ENCODE data around the gene GNAT3. TPM values are rescaled to one million over a fixed set of nuclear protein-coding genes. Genes with fewer than 3 reads are reported as not detected.

Gene GNAT3
- total and polyA plus RNA-seq, 2 donors (not counting 3 experiments of a cell fraction or from before 2014, with no cell fraction given): not detected

DNA sequence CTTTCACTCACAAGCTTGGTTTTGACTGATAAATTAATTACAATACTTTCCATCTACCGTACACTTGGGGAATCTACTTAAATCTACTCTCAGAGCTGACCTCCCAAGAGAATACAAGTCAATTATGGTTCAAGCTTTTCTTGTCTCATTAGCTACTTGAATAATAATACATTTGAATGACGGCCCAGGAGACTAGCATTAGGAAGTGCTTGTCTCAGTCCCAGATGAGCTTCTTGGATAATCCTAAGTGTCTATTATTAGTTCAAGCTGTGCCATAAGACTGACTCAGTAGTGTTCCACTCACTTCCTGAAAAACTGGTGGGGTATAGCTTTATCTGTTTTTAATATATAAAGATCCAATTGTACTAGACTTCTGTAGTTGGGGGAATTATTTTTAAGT lies 100.2 kb downstream of the GNAT3 start:
- intact Hi-C loops (cut with micrococcal nuclease): no loop called here
- no peak for FAIRE-seq
- H3K36me3 ChIP-seq (ENCODE audit: control insufficient read depth in 2 of 2, extremely low read depth in 1 of 2, insufficient read depth in 2 of 2, low read length in 2 of 2): no peaks in the 10 kb centered on the region
- H3K9me1 ChIP-seq (replicated peaks; ENCODE audit: control insufficient read depth, extremely low read depth, insufficient read depth, low read length): no peaks in the 10 kb centered on the region
- no peak for DNase-seq (ENCODE audit: low read depth, low spot score)
- no peak overlapping the region for H3K9ac ChIP-seq (replicated peaks; ENCODE audit: extremely low read depth, insufficient read depth, low read length)
- POLR2A ChIA-PET: no interaction called here
- no TSS peak for BruUV-seq (replicated peaks)
- no peak overlapping the region for H3K4me2 ChIP-seq (ENCODE audit: insufficient read depth, low read length)
- no peaks in the 10 kb centered on the region for H3K4me1 ChIP-seq (ENCODE audit: control insufficient read depth, extremely low read depth, insufficient read depth, low read length)
- no peaks in the 10 kb centered on the region for H3K9me3 ChIP-seq (replicated peaks; ENCODE audit: control insufficient read depth, insufficient read depth, low read length)
- no peak overlapping the region for H2AFZ ChIP-seq (ENCODE audit: low read depth, low read length)
- no peak overlapping the region for H3K4me3 ChIP-seq (replicated peaks in 1 of 3; ENCODE audit: insufficient read depth in 1 of 3, low read depth in 1 of 3, low read length in 3 of 3)
- no peaks in the 10 kb centered on the region for H4K20me1 ChIP-seq (replicated peaks; ENCODE audit: control insufficient read depth, extremely low read depth, insufficient read depth, low read length)
- dilution Hi-C loops (cut with MboI; ENCODE audit: extremely low pct_ligation_motif_present, low sequenced_read_pairs): no loop called here
- TF ChIP-seq POLR2A (IDR thresholded peaks at IDR 0.05; ENCODE audit: low read depth, low read length) (no peak), GATA2 (IDR thresholded peaks at IDR 0.05; ENCODE audit: insufficient read depth, insufficient read length, low read depth, low read length) (no peak), MAX (IDR thresholded peaks at IDR 0.05; ENCODE audit: insufficient read depth, insufficient read length) (no peak)
- CTCF ChIA-PET: interaction anchor here (1.1 to 1.5 kb wide), 2 partner anchors 16 to 19 kb away, joined by 4 to 8 read pairs; no protein-coding TSS in a partner anchor
- H3K79me2 ChIP-seq (ENCODE audit: control insufficient read depth, insufficient read depth, low read length): no peaks in the 10 kb centered on the region
- no peaks in the 10 kb centered on the region for H3K27me3 ChIP-seq (ENCODE audit: control insufficient read depth in 2 of 2, insufficient read depth in 2 of 2, low read length in 2 of 2)
- H3K27ac ChIP-seq (ENCODE audit: insufficient read depth, low read depth, low read length): no peak overlapping the region

GRCh38 chr7:80410081-80410480 lies 101.8 kb downstream of the GNAT3 start:
- CTCF ChIA-PET: interaction anchor here (0.8 to 0.9 kb wide), 2 partner anchors 18 to 314 kb away, joined by 3 read pairs; no protein-coding TSS in a partner anchor
- Histone ChIP-seq H2AFZ (ENCODE audit: low read depth, low read length) (no peak overlapping the region), H3K4me1 (ENCODE audit: control insufficient read depth, extremely low read depth, insufficient read depth, low read length) (no peaks in the 10 kb centered on the region), H3K36me3 (ENCODE audit: control insufficient read depth in 2 of 2, extremely low read depth in 1 of 2, insufficient read depth in 2 of 2, low read length in 2 of 2) (no peaks in the 10 kb centered on the region), H3K9ac (replicated peaks; ENCODE audit: extremely low read depth, insufficient read depth, low read length) (no peak overlapping the region), H3K4me2 (ENCODE audit: insufficient read depth, low read length) (no peak overlapping the region), H3K9me1 (replicated peaks; ENCODE audit: control insufficient read depth, extremely low read depth, insufficient read depth, low read length) (no peaks in the 10 kb centered on the region), H3K4me3 (replicated peaks in 1 of 3; ENCODE audit: insufficient read depth in 1 of 3, low read depth in 1 of 3, low read length in 3 of 3) (no peak overlapping the region), H3K79me2 (ENCODE audit: control insufficient read depth, insufficient read depth, low read length) (no peaks in the 10 kb centered on the region), H3K27me3 (ENCODE audit: control insufficient read depth in 2 of 2, insufficient read depth in 2 of 2, low read length in 2 of 2) (no peaks in the 10 kb centered on the region), H3K27ac (ENCODE audit: insufficient read depth, low read depth, low read length) (no peak overlapping the region), H3K9me3 (replicated peaks; ENCODE audit: control insufficient read depth, insufficient read depth, low read length) (no peaks in the 10 kb centered on the region), H4K20me1 (replicated peaks; ENCODE audit: control insufficient read depth, extremely low read depth, insufficient read depth, low read length) (no peaks in the 10 kb centered on the region)
- no TSS peak for BruUV-seq (replicated peaks)
- FAIRE-seq (no peak), DNase-seq (ENCODE audit: low read depth, low spot score) (no peak)
- no peak for TF ChIP-seq FOS (IDR thresholded peaks at IDR 0.05; ENCODE audit: borderline replicate concordance, insufficient read depth, low read length)
- no peak for TF ChIP-seq MYC (IDR thresholded peaks at IDR 0.05; ENCODE audit: low read depth, low read length)
- no peak for TF ChIP-seq MAX (IDR thresholded peaks at IDR 0.05; ENCODE audit: insufficient read depth, insufficient read length)
- no peak for TF ChIP-seq EZH2 (IDR thresholded peaks at IDR 0.05; ENCODE audit: borderline replicate concordance, low read depth, low read length, severe bottlenecking)
- no peak for TF ChIP-seq POLR2AphosphoS5 (IDR thresholded peaks at IDR 0.05; ENCODE audit: insufficient read depth, low read depth, low read length)
- no peak for TF ChIP-seq POLR2A (IDR thresholded peaks at IDR 0.05; ENCODE audit: low read depth, low read length)
- TF ChIP-seq JUN (IDR thresholded peaks at IDR 0.05; ENCODE audit: borderline replicate concordance, insufficient read depth, insufficient read length, low read depth): no peak
- TF ChIP-seq GATA2 (IDR thresholded peaks at IDR 0.05; ENCODE audit: insufficient read depth, insufficient read length, low read depth, low read length): no peak
- intact Hi-C loops (cut with micrococcal nuclease) (no loop called here), dilution Hi-C loops (cut with MboI; ENCODE audit: extremely low pct_ligation_motif_present, low sequenced_read_pairs) (no loop called here)
- POLR2A ChIA-PET: no interaction called here

Other genes with a start within 250 kb of the GNAT3 start
- 0.58 and 1.2 TPM in 2 replicates for gene CD36, start 126.6 kb upstream of the GNAT3 start, total RNA-seq
- gene CD36, start 126.6 kb upstream of the GNAT3 start, polyA plus RNA-seq: 0.57 and 0.87 TPM in 2 replicates

Measured in endothelial cell of umbilical vein (primary cell).